Vagina (tissue), 2 donors: ENCODE data around the gene MGAT5.

Source experiments
- POLR2AphosphoS5 ChIP-seq, 2 donors: sonication (generic); formaldehyde crosslinking; IDR thresholded peaks; one replicate each; pipeline ENCODE4 v1.9.0; 2017; ENCODE audit warnings: antibody characterized with exemption in 2 of 2, mild to moderate bottlenecking in 2 of 2, low read depth in 1 of 2; ENCODE audit not compliant: insufficient read depth in 1 of 2
- TF ChIP-seq, protein P1 (sequence below), 3 experiments: fragments of 450-650 bp in 2 of 3; fragments of 200-600 bp in 1 of 3; sonication (generic) in 1 of 3; IDR thresholded peaks; one replicate each; pipeline ENCODE4 v1.5.1; 2017 to 2019; ENCODE audit warnings: antibody characterized with exemption in 3 of 3, mild to moderate bottlenecking in 2 of 3, moderate library complexity in 2 of 3

DNA sequence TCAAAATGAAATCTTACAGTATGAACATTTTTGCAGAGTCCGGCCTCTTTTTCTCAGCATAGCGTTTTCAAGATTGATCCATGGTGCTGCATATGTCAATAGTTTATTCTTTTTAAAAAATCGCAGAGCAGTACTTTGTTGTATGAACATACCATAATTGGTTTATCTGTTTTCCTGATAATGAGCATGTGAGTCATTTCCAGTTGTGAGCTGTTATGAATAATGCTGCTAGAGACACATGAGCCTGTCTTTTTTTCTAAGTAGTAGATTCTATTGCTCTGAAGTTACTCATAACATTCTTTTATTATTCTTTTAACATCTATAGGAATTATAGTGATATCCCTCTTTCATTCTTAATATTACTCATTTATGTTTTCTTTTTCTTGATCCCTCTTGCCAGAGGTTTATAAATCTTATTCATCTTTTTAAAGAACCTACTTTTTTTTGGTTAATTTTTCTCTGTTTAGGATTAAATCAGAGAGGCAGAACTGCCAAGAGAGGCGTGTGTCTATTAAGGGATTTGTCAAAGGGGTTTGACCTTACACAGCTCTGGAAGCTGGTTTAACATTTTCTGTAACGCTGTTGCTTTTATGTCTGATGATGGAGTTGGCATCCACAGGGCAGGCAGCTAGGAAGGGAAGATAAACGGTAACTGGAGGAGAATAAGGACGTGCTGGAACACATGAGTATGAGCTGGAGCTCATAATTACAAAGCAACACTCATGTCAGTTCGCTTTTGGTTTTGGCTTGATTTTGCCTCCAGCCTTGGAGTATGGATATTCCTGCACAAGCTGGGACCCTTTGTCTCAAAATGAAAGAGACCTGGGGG lies 47.4 kb downstream of the MGAT5 start:
- TF ChIP-seq, protein P1, sequence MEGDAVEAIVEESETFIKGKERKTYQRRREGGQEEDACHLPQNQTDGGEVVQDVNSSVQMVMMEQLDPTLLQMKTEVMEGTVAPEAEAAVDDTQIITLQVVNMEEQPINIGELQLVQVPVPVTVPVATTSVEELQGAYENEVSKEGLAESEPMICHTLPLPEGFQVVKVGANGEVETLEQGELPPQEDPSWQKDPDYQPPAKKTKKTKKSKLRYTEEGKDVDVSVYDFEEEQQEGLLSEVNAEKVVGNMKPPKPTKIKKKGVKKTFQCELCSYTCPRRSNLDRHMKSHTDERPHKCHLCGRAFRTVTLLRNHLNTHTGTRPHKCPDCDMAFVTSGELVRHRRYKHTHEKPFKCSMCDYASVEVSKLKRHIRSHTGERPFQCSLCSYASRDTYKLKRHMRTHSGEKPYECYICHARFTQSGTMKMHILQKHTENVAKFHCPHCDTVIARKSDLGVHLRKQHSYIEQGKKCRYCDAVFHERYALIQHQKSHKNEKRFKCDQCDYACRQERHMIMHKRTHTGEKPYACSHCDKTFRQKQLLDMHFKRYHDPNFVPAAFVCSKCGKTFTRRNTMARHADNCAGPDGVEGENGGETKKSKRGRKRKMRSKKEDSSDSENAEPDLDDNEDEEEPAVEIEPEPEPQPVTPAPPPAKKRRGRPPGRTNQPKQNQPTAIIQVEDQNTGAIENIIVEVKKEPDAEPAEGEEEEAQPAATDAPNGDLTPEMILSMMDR (IDR thresholded peaks at IDR 0.05) = no peak
- no peak for TF ChIP-seq POLR2AphosphoS5 (IDR thresholded peaks at IDR 0.05; ENCODE audit: insufficient read depth in 1 of 2, low read depth in 1 of 2)
